IPS-20b (cell line): ENCODE results near the gene MBNL3.

Experiments
- H3K27ac ChIP-seq: one replicate; pipeline ENCODE4 v1.5.1; 2013; ENCODE audit warnings: low read length
- H3K27me3 ChIP-seq: 2 replicates; pipeline ENCODE4 v1.6.1; 2013; ENCODE audit warnings: mild to moderate bottlenecking, low read length, inconsistent platforms; ENCODE audit not compliant: insufficient read depth
- H3K36me3 ChIP-seq: 2 replicates; pipeline ENCODE4 v1.6.1; 2013; ENCODE audit warnings: low read depth, mild to moderate bottlenecking, inconsistent platforms, low read length, moderate library complexity; ENCODE audit not compliant: insufficient read depth
- H3K4me1 ChIP-seq: 2 replicates; pipeline ENCODE4 v1.6.1; 2013; ENCODE audit warnings: mild to moderate bottlenecking, control low read depth, inconsistent platforms, low read length, moderate library complexity; ENCODE audit not compliant: insufficient read depth
- H3K4me3 ChIP-seq: 2 replicates; pipeline ENCODE4 v1.5.1; 2013; ENCODE audit warnings: mild to moderate bottlenecking, low read length, inconsistent platforms
- H3K9ac ChIP-seq: 2 replicates; pipeline ENCODE4 v1.6.1; 2013; ENCODE audit warnings: low read depth, mild to moderate bottlenecking, inconsistent platforms, low read length, moderate library complexity
- H3K9me3 ChIP-seq: 2 replicates; pipeline ENCODE4 v1.6.1; 2013; ENCODE audit warnings: mild to moderate bottlenecking, low read depth, low read length, inconsistent platforms; ENCODE audit not compliant: insufficient read depth

The MBNL3 gene

GRCh38 chrX:132411310-132411977, 77.4 kb downstream of the MBNL3 start:
- H3K4me3 ChIP-seq, result peak overlapping the region; percentile 61
- H3K27ac ChIP-seq, result no peak overlapping the region
- no peak overlapping the region for H3K9ac ChIP-seq
- no peaks in the 10 kb centered on the region for H3K9me3 ChIP-seq
- H3K27me3 ChIP-seq, result peaks cover 18% of the 10 kb centered on the region
- peaks cover 38% of the 10 kb centered on the region for H3K4me1 ChIP-seq
- H3K36me3 ChIP-seq, result no peaks in the 10 kb centered on the region

- H3K4me1 ChIP-seq, result peaks cover 38% of the 10 kb centered on the region
- H3K27ac ChIP-seq, result no peak overlapping the region
- no peak overlapping the region; the same call in 1 of the 2 replicates for H3K9ac ChIP-seq
- H3K27me3 ChIP-seq, result peaks cover 18% of the 10 kb centered on the region
- H3K9me3 ChIP-seq, result no peaks in the 10 kb centered on the region
- H3K36me3 ChIP-seq, result no peaks in the 10 kb centered on the region
- H3K4me3 ChIP-seq, result peak overlapping the region; percentile 48
These were observed 78.9 kb downstream of the MBNL3 start for GRCh38 chrX:132409780-132410556.

- Histone ChIP-seq H3K4me3 (no peak overlapping the region), H3K9ac (no peak overlapping the region), H3K27ac (no peak overlapping the region), H3K36me3 (no peaks in the 10 kb centered on the region), H3K4me1 (peaks cover 33% of the 10 kb centered on the region), H3K27me3 (peaks cover 9% of the 10 kb centered on the region), H3K9me3 (no peaks in the 10 kb centered on the region)
These were observed 81.1 kb downstream of the MBNL3 start for GRCh38 chrX:132407691-132408090.

- Histone ChIP-seq H3K4me3 (no peak overlapping the region), H3K4me1 (peaks cover 22% of the 10 kb centered on the region), H3K27ac (no peak overlapping the region), H3K9me3 (no peaks in the 10 kb centered on the region), H3K9ac (no peak overlapping the region), H3K36me3 (no peaks in the 10 kb centered on the region), H3K27me3 (peaks cover 1% of the 10 kb centered on the region; the same call in 1 of the 2 replicates)
These were observed 82.7 kb downstream of the MBNL3 start for GRCh38 chrX:132406106-132406505.

GRCh38 chrX:132404266-132404665, 84.6 kb downstream of the MBNL3 start:
- Histone ChIP-seq H3K4me3 (no peak overlapping the region), H3K36me3 (no peaks in the 10 kb centered on the region), H3K9ac (no peak overlapping the region), H3K27ac (no peak overlapping the region), H3K27me3 (no peaks in the 10 kb centered on the region), H3K4me1 (peaks cover 6% of the 10 kb centered on the region; the same call in 1 of the 2 replicates), H3K9me3 (no peaks in the 10 kb centered on the region)

GRCh38 chrX:132401935-132402334, 86.9 kb downstream of the MBNL3 start:
- no peaks in the 10 kb centered on the region for H3K36me3 ChIP-seq
- no peak overlapping the region for H3K4me3 ChIP-seq
- no peak overlapping the region for H3K9ac ChIP-seq
- H3K4me1 ChIP-seq, result no peaks in the 10 kb centered on the region
- H3K27me3 ChIP-seq, result no peaks in the 10 kb centered on the region
- H3K27ac ChIP-seq, result no peak overlapping the region
- H3K9me3 ChIP-seq, result no peaks in the 10 kb centered on the region

- no peak overlapping the region for H3K27ac ChIP-seq
- H3K27me3 ChIP-seq, result no peaks in the 10 kb centered on the region
- H3K9ac ChIP-seq, result no peak overlapping the region
- H3K9me3 ChIP-seq, result no peaks in the 10 kb centered on the region
- H3K4me1 ChIP-seq, result no peaks in the 10 kb centered on the region
- no peak overlapping the region for H3K4me3 ChIP-seq
- no peaks in the 10 kb centered on the region for H3K36me3 ChIP-seq
These were observed 88.1 kb downstream of the MBNL3 start for GRCh38 chrX:132400706-132401105.

- Histone ChIP-seq H3K9ac (no peak overlapping the region), H3K4me3 (no peak overlapping the region), H3K36me3 (no peaks in the 10 kb centered on the region), H3K4me1 (no peaks in the 10 kb centered on the region), H3K27me3 (no peaks in the 10 kb centered on the region), H3K9me3 (no peaks in the 10 kb centered on the region), H3K27ac (no peak overlapping the region)
These were observed 93.2 kb downstream of the MBNL3 start for GRCh38 chrX:132395645-132396044.

- Histone ChIP-seq H3K9me3 (no peaks in the 10 kb centered on the region), H3K27me3 (no peaks in the 10 kb centered on the region), H3K9ac (no peak overlapping the region), H3K4me1 (no peaks in the 10 kb centered on the region), H3K4me3 (no peak overlapping the region), H3K36me3 (no peaks in the 10 kb centered on the region), H3K27ac (no peak overlapping the region)
These were observed 93.8 kb downstream of the MBNL3 start for GRCh38 chrX:132395026-132395425.

GRCh38 chrX:132394591-132394990, 94.2 kb downstream of the MBNL3 start:
- Histone ChIP-seq H3K36me3 (no peaks in the 10 kb centered on the region), H3K27me3 (no peaks in the 10 kb centered on the region), H3K4me1 (no peaks in the 10 kb centered on the region), H3K9ac (no peak overlapping the region), H3K9me3 (no peaks in the 10 kb centered on the region), H3K27ac (no peak overlapping the region), H3K4me3 (no peak overlapping the region)

- no peak overlapping the region; the same call in 1 of the 2 replicates for H3K9ac ChIP-seq
- H3K9me3 ChIP-seq, result no peaks in the 10 kb centered on the region
- H3K4me1 ChIP-seq, result no peaks in the 10 kb centered on the region
- no peaks in the 10 kb centered on the region for H3K27me3 ChIP-seq
- no peak overlapping the region for H3K4me3 ChIP-seq
- no peak overlapping the region for H3K27ac ChIP-seq
- no peaks in the 10 kb centered on the region for H3K36me3 ChIP-seq
These were observed 94.8 kb downstream of the MBNL3 start for GRCh38 chrX:132393992-132394391.

- H3K36me3 ChIP-seq, result no peaks in the 10 kb centered on the region
- no peak overlapping the region for H3K27ac ChIP-seq
- H3K9me3 ChIP-seq, result no peaks in the 10 kb centered on the region
- H3K4me3 ChIP-seq, result no peak overlapping the region
- H3K27me3 ChIP-seq, result no peaks in the 10 kb centered on the region
- H3K9ac ChIP-seq, result no peak overlapping the region
- no peaks in the 10 kb centered on the region for H3K4me1 ChIP-seq
These were observed 95.4 kb downstream of the MBNL3 start for GRCh38 chrX:132393485-132393884.
